Left ventricle myocardium inferior (tissue), 1 donor: Measurements from ENCODE around the gene ESD. TPM values are rescaled to one million over a fixed set of nuclear protein-coding genes. Genes with fewer than 3 reads are reported as not detected.

Experiments
- DNase-seq: peaks from one replicate; pipeline ENCODE4 v3.0.0-alpha.2; 2020
- H3K27ac ChIP-seq: fragments of 200-600 bp; replicated peaks from 2 replicates; pipeline ENCODE4 v1.8.0; 2021
- H3K27me3 ChIP-seq: fragments of 200-600 bp; 2 replicates; pipeline ENCODE4 v1.8.0; 2021; ENCODE audit warnings: low read depth
- H3K36me3 ChIP-seq: fragments of 200-600 bp; 2 replicates; pipeline ENCODE4 v1.8.0; 2021
- H3K4me1 ChIP-seq: fragments of 200-600 bp; 2 replicates; pipeline ENCODE4 v1.8.0; 2021
- H3K4me3 ChIP-seq: fragments of 200-600 bp; 2 replicates; pipeline ENCODE4 v1.8.0; 2021; ENCODE audit warnings: mild to moderate bottlenecking, moderate library complexity
- H3K9me3 ChIP-seq: fragments of 200-600 bp; replicated peaks from 2 replicates; pipeline ENCODE4 v1.8.0; 2021
- CTCF ChIP-seq: fragments of 200-600 bp; IDR thresholded peaks from 2 replicates; pipeline ENCODE4 v1.8.0; 2021; ENCODE audit warnings: antibody characterized with exemption, mild to moderate bottlenecking, borderline replicate concordance
- intact Hi-C: fragments of 100-400 bp; cut with micrococcal nuclease; formaldehyde crosslinking; loops from one replicate; pipeline ENCODE4 v1.11.0; 2022
- total RNA-seq: library from RNA; stranded (reverse); fragmentation: NEBNext Ultra II Directional; extraction: Animal tissue kit (Norgen Biotek cat#: 25700); gene quantifications from one replicate; pipeline ENCODE4 v1.2.1, GENCODE V29; 2021
- donor health status: DM: no; HTN: yes; CAD: no; lungs with severe emphysema.

The ESD gene
- total RNA-seq, 1 donor from 2014 or later: 98.5 TPM

GRCh38 chr13:46738055-46738454 lies 58.9 kb downstream of the ESD start:
- no peak overlapping the region for H3K27ac ChIP-seq
- DNase-seq: no peak
- H3K4me1 ChIP-seq: no peaks in the 10 kb centered on the region
- intact Hi-C loops: no loop called here
- TF ChIP-seq CTCF: no peak
- no peaks in the 10 kb centered on the region for H3K9me3 ChIP-seq
- H3K4me3 ChIP-seq: no peak overlapping the region
- no peaks in the 10 kb centered on the region for H3K27me3 ChIP-seq
- H3K36me3 ChIP-seq: peaks cover 76% of the 10 kb centered on the region

- no peaks in the 10 kb centered on the region for H3K9me3 ChIP-seq
- no peak overlapping the region for H3K4me3 ChIP-seq
- TF ChIP-seq CTCF: no peak
- H3K27me3 ChIP-seq: no peaks in the 10 kb centered on the region
- peaks cover 81% of the 10 kb centered on the region for H3K36me3 ChIP-seq
- intact Hi-C loops: no loop called here
- DNase-seq: no peak
- no peak overlapping the region for H3K27ac ChIP-seq
- no peaks in the 10 kb centered on the region for H3K4me1 ChIP-seq
These were observed 60.2 kb downstream of the ESD start for GRCh38 chr13:46736541-46737310.

- H3K27me3 ChIP-seq: no peaks in the 10 kb centered on the region
- H3K9me3 ChIP-seq: no peaks in the 10 kb centered on the region
- H3K4me1 ChIP-seq: no peaks in the 10 kb centered on the region
- no peak overlapping the region for H3K4me3 ChIP-seq
- no peak for TF ChIP-seq CTCF
- intact Hi-C loops: no loop called here
- H3K36me3 ChIP-seq: peaks cover 82% of the 10 kb centered on the region
- no peak overlapping the region for H3K27ac ChIP-seq
- no peak for DNase-seq
These were observed 61.5 kb downstream of the ESD start for GRCh38 chr13:46735425-46735824.

- intact Hi-C loops: no loop called here
- Histone ChIP-seq H3K36me3 (peaks cover 82% of the 10 kb centered on the region), H3K4me3 (no peak overlapping the region), H3K27ac (no peak overlapping the region), H3K9me3 (no peaks in the 10 kb centered on the region), H3K4me1 (no peaks in the 10 kb centered on the region), H3K27me3 (no peaks in the 10 kb centered on the region)
- TF ChIP-seq CTCF: no peak
- no peak for DNase-seq
These were observed 65.4 kb downstream of the ESD start for GRCh38 chr13:46731535-46731934.

GRCh38 chr13:46728777-46729176 lies 68.2 kb downstream of the ESD start:
- intact Hi-C loops: no loop called here
- Histone ChIP-seq H3K9me3 (no peaks in the 10 kb centered on the region), H3K4me3 (no peak overlapping the region), H3K4me1 (no peaks in the 10 kb centered on the region), H3K27me3 (no peaks in the 10 kb centered on the region), H3K27ac (no peak overlapping the region), H3K36me3 (peaks cover 94% of the 10 kb centered on the region)
- DNase-seq: no peak
- no peak for TF ChIP-seq CTCF
